ENCODE data around the gene MSL2.
A peak's percentile ranks its signal among the peaks of the same experiment; 100 is the strongest.
"Not testable (repeated sequence)": the region's sequence is repeated elsewhere in the genome, so short reads cannot be mapped to it uniquely, and the experiment has no call there.

The MSL2 gene

GRCh38 chr3:136192831-136193230 lies 3.3 kb downstream of the MSL2 start:
- no peak for DNase-seq

GRCh38 chr3:136192195-136192594 lies 3.9 kb downstream of the MSL2 start:
- not testable (repeated sequence) for DNase-seq

GRCh38 chr3:136189859-136190617 lies 6.1 kb downstream of the MSL2 start:
- no peak for DNase-seq

- no peak for DNase-seq
Measured at GRCh38 chr3:136189043-136189442, 7.1 kb downstream of the MSL2 start.

- no peak for DNase-seq
Measured at GRCh38 chr3:136187868-136188267, 8.3 kb downstream of the MSL2 start.

GRCh38 chr3:136186846-136187245 lies 9.3 kb downstream of the MSL2 start:
- DNase-seq, result no peak

- DNase-seq, result no peak
Measured at GRCh38 chr3:136186344-136186743, 9.8 kb downstream of the MSL2 start.

- no peak for DNase-seq
Measured at GRCh38 chr3:136184703-136185102, 11.4 kb downstream of the MSL2 start.

GRCh38 chr3:136181741-136182140 lies 14.4 kb downstream of the MSL2 start:
- no peak for DNase-seq

- DNase-seq, result no peak
Measured at GRCh38 chr3:136177876-136178275, 18.3 kb downstream of the MSL2 start.

- DNase-seq, result no peak
Measured at GRCh38 chr3:136173939-136174490, 22.1 kb downstream of the MSL2 start.

GRCh38 chr3:136171097-136171542 lies 25.0 kb downstream of the MSL2 start:
- DNase-seq, result no peak

- DNase-seq, result not testable (repeated sequence)
Measured at GRCh38 chr3:136168236-136168635, 27.9 kb downstream of the MSL2 start.

- no peak for DNase-seq
Measured at GRCh38 chr3:136166507-136166906, 29.6 kb downstream of the MSL2 start.

- DNase-seq, result peak; percentile 33
Measured at GRCh38 chr3:136163607-136164006, 32.5 kb downstream of the MSL2 start.

- no peak for DNase-seq
Measured at GRCh38 chr3:136162322-136162721, 33.8 kb downstream of the MSL2 start.

GRCh38 chr3:136161516-136161915 lies 34.6 kb downstream of the MSL2 start:
- DNase-seq, result no peak

GRCh38 chr3:136152963-136153362 lies 43.2 kb downstream of the MSL2 start:
- DNase-seq, result no peak

- DNase-seq, result no peak
Measured at GRCh38 chr3:136152176-136152843, 43.8 kb downstream of the MSL2 start.

GRCh38 chr3:136151219-136151618 lies 44.9 kb downstream of the MSL2 start:
- DNase-seq, result no peak

GRCh38 chr3:136149667-136150066 lies 46.5 kb downstream of the MSL2 start:
- DNase-seq, result no peak

- no peak for DNase-seq
Measured at GRCh38 chr3:136146981-136147729, 49.0 kb downstream of the MSL2 start.

- DNase-seq, result not testable (repeated sequence)
Measured at GRCh38 chr3:136144397-136144796, 51.7 kb downstream of the MSL2 start.
